GM18868 (cell line): Measurements from ENCODE around the gene KNTC1.
"Not testable (repeated sequence)": the region's sequence is repeated elsewhere in the genome, so short reads cannot be mapped to it uniquely, and the experiment has no call there.

Experiments used
- ATAC-seq: cut with Tn5 transposase; IDR thresholded peaks from one replicate; pipeline ENCODE4 v1.9.1; 2021; ENCODE audit warnings: mild to moderate bottlenecking, moderate library complexity; ENCODE audit not compliant: unreplicated experiment

KNTC1 gene

DNA sequence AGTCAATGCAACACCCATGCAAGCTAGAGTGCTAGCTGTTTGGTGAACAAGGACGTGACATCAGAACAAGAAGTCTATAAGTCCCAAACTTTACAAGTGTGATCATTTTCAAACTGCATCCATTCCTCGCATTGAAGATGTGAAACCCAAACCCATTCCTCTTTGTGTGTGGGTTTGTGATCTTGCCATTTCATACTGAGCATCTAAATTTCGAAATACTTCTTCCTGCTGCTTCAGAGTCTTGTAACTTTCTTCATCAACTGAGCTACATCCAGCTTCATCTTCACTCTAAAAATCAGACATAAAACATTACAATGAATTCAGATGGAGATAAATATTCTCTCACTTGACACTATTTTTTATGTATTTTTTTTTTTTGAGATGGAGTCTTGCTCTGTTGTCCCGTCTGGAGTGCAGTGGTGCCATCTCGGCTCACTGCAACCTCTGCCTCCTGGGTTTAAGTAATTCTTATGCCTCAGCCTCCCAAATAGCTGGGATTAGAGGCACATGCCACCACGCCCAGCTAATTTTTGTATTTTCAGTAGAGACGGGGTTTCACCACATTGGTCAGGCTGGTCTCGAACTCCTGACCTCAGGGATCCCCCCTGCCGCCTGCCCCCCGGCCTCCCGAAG lies 21.5 kb upstream of the KNTC1 start:
- no peak for ATAC-seq

DNA sequence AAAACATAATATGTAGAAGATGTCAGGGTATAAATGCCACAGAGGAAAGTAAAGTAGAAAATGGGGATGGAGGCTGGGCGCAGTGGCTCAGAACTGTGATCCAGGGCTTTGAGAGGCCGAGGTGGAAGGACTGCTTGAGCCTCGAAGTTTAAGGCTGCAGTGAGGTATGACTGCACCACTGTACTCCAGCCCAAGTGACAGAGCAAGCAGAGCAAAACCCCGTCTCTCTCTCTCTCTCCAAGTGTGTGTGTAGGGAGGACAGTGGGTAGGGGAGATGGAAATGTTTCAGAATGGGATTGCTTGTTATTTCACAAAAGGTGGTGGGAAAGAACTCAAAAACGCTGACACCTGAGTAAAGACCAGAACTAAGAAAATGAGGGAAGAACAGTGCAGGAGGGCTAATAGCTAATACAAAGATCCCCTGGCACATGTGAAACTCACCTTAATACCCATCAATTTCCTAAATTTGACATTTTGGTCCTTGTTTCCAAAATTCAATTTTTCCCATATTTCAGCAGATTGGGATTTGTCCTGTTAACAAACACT lies 20.6 kb upstream of the KNTC1 start:
- ATAC-seq = no peak

GRCh38 chr12:122508163-122508562 lies 18.9 kb upstream of the KNTC1 start:
- no peak for ATAC-seq

DNA sequence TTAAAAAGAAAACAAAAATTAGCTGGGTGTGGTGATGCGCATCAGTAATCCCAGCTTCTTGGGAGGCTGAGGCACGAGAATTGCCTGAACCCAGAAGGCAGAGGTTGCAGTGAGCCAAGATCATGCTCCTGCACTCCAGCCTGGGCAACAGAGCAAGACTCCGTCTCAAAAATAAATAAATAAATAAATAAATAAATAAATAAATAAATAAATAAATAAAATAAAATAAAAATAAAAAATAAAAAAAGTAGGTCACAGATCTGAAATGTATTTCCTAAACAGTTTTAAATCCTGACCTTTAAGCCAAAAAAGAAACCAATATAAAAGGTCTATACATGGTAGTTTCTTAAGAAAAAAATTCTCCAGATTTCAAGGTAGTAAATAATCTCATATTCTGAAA lies 14.0 kb upstream of the KNTC1 start:
- ATAC-seq = not testable (repeated sequence)

- no peak for ATAC-seq
Measured at GRCh38 chr12:122513660-122514059, 13.4 kb upstream of the KNTC1 start.

- ATAC-seq = no peak
Measured at GRCh38 chr12:122515275-122515674, 11.8 kb upstream of the KNTC1 start.

DNA sequence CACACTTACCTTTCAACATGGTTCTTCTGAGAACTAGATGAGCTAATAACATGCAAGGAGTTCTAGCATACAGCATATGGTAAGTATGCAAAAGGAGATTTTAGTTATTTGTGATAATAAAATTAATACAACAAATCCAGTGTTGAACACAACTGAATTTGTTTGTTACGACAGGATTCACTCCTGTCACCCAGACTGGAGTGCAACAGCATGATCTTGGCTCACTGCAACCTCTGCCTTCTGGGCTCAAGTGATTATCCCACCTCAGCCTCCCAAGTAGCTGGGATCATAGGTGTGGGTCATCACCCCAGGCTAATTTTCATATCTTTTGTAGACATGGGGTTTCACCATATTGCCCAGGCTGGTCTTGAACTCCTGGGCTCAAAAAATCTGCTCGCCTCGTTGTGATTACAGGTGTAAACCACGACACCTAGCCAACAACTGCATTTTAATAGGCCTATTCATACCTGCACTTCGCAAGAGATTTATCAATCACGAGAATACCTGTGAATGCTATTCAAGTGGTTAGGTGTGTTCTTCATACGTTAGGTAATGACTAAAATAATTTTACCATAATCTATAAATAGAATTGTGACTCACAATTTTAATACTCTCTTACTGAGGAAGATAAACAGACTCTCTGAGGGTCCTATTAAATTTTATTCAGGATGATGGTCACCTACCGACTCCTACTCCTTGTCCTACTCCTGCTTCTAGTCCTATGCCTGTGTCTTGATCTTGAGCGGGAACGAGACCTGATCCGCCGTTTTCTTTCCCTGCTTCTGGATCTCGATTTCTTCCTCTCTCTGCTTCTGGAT lies 10.3 kb upstream of the KNTC1 start:
- no peak for ATAC-seq

DNA sequence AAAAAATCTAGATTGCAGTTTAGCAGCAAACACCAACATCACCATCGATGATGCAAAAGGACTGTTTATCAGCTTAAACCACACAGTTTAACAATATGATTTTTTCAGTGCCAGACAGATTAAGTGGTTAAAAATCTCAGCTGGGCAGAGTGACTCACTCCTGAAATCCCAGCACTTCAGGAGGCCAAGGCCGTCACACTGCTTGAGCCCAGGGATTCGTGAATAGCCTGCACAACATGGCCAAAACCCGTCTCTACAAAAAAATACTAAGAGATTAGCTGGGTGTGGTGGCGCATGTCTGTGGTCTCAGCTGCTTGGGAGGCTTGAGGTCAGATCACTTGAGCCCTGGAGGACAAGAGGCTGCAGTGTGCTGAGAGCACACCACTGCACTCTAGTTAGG lies 9.2 kb upstream of the KNTC1 start:
- no peak for ATAC-seq

DNA sequence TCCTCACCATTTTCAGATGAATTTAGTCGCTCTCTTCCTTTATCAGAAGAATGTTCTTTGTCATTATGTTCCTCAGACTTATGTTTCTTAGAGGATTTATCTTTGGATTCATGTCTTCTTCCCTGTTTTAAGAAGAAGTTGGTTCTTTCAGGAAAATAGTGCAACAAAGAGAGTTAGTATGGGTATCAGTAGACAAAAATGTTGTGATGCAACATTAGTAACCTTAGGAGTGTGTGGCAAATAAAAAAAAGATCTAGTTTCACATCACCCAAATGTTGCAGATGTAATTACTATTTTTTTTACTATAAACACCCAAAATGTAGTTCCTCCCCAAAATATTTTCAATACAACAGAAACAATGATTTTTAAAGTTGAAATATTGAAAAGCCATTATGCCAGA lies 8.1 kb upstream of the KNTC1 start:
- no peak for ATAC-seq

GRCh38 chr12:122519418-122519817 lies 7.6 kb upstream of the KNTC1 start:
- ATAC-seq = no peak

DNA sequence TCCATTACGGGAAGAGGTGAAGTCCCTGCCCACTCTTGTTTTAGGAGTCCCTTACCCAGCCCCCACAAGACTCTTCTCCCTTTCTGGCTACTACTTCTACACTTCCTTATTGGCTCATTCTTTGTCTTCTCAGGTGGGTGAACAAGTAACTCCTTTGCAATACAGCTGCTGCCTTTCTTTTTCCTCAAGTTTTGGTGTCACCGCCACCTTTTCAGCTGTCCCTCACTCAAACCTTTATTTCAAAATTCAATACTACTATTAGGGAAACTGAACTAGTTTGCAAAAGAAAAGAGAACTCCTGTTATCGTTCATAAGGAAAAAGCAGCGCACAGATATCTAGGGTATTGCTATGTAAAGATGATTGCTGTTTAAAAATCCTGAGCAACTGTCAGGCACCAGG lies 6.4 kb upstream of the KNTC1 start:
- no peak for ATAC-seq

GRCh38 chr12:122523280-122523679 lies 3.8 kb upstream of the KNTC1 start:
- ATAC-seq = no peak

DNA sequence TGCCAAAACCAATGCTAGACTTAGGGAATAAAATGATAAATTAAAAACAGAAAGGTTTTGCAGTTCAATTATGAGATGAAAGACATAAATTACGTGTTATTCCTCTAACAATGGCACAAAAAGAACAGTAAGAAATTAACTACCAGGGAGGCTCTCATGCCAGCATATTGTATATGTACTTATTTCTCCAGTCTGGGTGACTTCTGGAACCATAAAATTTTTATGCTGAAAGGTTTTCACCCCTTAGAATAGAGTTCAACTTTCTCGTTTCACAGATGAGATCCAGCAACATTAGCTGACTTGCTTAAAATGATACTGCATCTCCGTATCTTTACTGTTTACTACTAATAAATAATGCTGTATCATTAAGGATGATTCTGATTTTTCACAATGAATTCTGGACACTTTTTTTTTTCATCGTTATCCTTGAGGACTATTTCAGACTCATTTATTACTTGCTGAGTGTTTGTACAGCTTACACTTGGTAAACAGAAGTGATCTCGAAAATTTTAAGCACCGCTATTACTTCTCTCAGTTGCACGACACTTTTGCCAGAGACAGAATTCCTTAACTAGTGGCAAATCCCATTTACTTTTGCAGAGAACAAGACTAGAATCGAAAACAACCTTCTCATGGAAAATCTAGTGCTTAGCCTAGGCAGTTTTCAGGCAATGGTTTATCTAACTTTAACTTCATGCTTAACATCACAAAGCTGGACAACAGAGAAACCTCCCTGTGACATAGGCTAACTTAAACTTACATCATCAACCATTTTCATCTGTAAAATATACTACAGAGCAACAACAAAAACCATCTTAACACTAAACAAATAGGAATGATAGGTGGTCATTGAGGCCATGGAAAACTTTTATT lies 3.0 kb upstream of the KNTC1 start:
- no peak for ATAC-seq

- ATAC-seq = no peak
Measured at GRCh38 chr12:122527478-122527944, 462 bp downstream of the KNTC1 start.

DNA sequence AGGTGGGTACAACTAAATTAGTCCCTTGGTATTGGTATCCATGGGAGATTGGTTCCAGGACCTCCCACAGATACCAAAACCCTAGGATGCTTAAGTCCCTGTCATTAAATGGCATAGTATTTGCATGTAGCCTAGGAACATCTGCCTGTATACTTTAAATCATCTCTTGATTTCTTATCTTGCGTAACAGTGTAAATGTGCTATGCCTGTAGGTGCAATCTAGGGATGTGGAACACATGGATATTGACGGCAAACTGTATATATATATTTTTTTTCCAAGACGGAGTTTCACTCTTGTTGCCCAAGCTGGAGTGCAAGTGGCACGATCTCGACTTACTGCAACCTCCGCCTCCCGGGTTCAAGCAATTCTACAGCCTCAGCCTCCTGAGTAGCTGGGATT lies 1.5 kb downstream of the KNTC1 start:
- no peak for ATAC-seq

DNA sequence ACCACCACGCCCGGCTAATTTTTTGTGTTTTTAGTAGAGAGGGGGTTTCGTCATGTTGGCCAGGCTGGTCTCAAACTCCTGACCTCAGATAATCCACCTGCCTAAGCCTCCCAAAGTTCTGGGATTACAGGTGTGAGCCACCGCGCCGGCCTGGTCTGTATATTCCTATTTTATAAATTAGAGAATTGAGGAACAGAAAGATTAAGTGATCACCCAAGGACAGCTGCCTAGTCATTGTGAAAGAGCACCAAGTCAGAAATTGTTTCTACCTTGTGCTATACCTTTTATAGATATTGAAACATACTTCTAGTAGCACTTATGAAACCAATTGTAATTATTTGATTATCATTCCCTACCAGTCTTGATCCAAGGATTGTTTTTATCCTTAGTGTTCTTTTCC lies 1.9 kb downstream of the KNTC1 start:
- no peak for ATAC-seq

DNA sequence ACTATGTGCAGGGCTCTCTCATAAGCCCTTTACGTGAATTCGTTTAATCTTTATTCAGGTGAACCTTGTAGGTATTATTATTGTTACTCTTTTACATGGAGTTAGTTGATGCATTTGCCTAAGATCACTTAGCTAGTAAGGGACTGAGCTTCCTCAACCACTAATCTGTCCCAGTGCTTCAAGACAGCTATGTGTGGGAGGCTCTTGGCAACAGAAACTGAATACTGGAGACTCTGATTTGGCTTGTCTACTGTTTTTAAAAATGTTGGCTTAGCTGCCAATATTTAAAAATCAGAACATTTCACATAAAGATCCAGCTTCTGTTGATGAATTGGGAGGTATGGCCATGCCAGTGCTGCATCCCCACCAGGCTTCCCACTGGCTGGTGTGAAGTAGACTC lies 6.8 kb downstream of the KNTC1 start:
- no peak for ATAC-seq

DNA sequence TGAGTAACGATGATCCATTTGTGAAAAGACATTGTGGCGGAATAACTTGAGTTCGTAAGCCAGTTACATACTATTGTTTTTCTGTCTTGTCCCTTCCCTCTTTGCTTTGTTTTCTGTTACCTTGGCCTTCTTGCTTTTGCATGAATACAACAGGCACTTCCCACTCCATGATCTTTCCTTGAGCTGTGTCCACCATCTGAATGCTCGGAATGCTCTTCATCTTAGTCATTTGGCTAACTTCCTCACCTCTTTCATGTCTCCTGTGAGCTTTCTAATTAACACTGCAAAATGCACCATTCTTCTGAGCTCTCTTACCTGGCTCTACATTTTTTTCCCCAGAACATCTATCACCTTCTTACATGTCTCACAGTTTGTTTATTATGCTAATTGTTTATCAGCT lies 10.0 kb downstream of the KNTC1 start:
- no peak for ATAC-seq

GRCh38 chr12:122538496-122538895 lies 11.4 kb downstream of the KNTC1 start:
- ATAC-seq = no peak

- no peak for ATAC-seq
Measured at GRCh38 chr12:122544537-122544936, 17.5 kb downstream of the KNTC1 start.

DNA sequence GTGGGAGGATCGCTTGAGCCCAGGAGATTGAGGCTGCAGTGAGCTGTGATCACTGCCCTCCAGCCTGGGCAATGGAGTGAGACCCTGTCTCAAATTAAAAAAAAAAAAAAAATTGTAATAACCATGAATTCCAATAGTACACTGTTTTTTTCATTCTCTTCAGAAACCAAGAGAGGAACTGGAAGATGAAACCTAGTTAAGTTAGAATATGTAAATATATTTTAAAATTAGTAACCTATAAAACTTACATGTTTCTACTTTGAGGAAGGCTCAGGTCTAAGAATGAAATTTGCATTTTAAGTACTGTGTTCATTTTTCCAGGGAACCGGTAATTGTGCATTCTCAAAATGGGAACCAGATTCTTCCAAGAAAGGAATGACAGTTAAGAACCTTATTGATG lies 18.8 kb downstream of the KNTC1 start:
- no peak for ATAC-seq
